GOT3 (cell line): ENCODE data around the gene KRTAP12-1.
"Not testable (repeated sequence)": the region's sequence is repeated elsewhere in the genome, so short reads cannot be mapped to it uniquely, and the experiment has no call there.

Experiments
- DNase-seq: peaks from one replicate; lab custom pipeline; 2025; ENCODE audit warnings: mixed read lengths; lab: John Stamatoyannopoulos, UW

The KRTAP12-1 gene

DNA sequence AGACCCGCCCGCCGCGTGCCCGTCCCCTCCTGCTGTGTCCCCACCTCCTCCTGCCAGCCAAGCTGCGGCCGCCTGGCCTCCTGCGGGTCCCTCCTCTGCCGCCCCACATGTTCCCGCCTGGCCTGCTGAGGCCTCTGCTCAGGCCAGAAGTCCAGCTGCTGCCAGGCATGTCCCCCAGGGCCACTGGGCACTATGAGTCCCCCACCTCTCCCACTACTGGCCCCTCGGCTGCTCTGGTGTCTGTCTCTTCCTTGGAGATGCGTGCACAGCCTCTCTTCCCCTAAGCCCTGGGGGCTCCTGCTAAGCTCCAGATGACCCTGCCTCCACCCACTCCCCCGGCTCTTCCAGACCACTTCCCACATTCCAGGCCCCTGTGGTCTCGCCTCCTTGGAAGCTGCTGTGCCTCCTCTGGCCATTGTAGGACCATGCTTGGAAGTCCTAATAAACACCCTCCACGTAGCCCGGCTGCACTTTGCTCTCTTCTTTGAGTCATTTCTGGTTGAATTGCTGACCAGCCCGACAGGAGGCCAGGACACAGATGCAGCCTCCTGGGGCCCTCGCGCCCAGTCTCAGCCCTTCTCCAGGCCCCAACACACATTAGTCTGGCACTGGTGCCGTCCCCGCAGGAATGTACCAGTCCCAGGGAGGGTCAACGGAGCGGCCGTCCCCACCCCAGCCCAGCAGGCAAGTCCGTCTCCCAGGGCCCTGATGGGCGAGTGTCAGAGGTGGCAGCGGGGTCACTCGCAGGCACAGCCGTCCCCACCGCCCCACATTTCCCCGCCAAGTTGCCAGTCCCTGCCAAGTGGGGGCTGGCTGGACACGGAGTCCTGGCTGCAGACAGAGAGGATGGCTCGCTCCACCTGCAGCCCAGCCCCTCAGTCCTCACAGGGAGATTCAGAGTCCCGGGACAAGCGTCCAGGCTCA is 16.1 kb upstream of the KRTAP12-1 start:
- no peak for DNase-seq

GRCh38 chr21:44697172-44697810 is 15.3 kb upstream of the KRTAP12-1 start, which contains the start of gene KRTAP10-12:
TSS of gene KRTAP10-12 (plus strand) at chr21:44697172. CDS start at chr21:44697202, 30 bp downstream.
- DNase-seq: not testable (repeated sequence)

GRCh38 chr21:44696572-44696971 is 14.6 kb upstream of the KRTAP12-1 start:
- DNase-seq: no peak

- no peak for DNase-seq
Observed at GRCh38 chr21:44695641-44696040, 13.7 kb upstream of the KRTAP12-1 start.

- no peak for DNase-seq
Observed at GRCh38 chr21:44695184-44695583, 13.2 kb upstream of the KRTAP12-1 start.

- DNase-seq: no peak
Observed at GRCh38 chr21:44694776-44695175, 12.8 kb upstream of the KRTAP12-1 start.

GRCh38 chr21:44692798-44693512 is 11.0 kb upstream of the KRTAP12-1 start:
- DNase-seq: no peak

- no peak for DNase-seq
Observed at GRCh38 chr21:44691686-44692085, 9.7 kb upstream of the KRTAP12-1 start.

- not testable (repeated sequence) for DNase-seq
Observed at GRCh38 chr21:44689740-44690139, 7.8 kb upstream of the KRTAP12-1 start.

DNA sequence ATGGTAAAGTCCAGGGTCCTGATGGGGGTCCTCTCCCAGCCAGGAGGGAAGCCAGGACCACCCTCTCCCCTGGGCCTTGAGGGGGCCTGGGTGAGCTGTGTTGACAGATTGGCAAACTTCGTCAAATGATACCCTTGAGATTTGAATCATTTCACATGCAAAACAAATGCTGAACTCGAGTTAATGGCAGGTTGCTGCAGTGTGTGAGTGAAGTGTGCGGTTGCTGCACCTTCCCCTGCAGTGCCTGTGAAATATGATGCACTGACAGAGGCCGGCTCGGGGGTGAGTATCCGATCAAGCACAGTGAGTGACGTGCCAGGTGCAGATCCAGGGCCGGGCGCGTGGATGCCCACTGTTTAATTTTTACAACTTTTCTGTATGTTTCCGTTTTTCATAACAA is 5.7 kb upstream of the KRTAP12-1 start:
- DNase-seq: no peak

- no peak for DNase-seq
Observed at GRCh38 chr21:44686843-44687561, 5.0 kb upstream of the KRTAP12-1 start.

DNA sequence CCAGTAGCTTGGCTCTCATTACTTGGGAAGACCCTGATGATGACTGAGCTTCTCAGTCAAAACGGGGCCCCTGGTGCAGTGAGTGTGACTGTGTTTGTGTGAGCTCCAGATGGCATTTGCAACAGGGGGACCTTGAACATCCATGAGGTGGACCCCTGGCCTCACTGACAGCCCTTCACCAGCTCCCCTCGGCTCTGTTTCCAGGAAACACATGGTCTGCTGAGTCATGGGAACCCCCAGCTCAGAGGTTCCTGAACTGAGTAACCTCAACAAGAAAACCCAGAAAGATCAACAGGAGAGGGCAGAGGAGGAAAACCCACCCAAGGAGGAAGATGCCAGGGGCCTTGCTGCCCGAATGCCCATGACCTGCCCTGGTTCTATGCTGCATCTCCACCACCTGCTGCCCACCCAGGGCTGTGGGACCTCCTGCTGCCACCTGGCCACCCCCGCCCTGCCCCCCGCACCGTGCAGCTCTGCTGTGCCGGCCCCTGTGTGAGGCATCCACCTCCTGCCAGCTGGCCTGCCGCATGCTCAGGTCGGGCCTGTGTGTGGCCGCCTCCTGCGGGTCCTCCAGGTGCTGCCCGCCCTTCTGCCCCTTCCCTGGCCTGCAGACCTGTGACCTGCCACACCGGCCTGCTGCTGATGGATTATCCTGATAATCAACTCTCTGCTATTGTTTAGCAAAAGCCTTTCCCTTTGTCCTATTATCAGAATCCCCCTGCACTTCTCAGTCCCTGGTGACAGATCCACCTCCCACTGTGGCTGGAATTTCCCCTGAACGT is 4.2 kb upstream of the KRTAP12-1 start:
- no peak for DNase-seq

DNA sequence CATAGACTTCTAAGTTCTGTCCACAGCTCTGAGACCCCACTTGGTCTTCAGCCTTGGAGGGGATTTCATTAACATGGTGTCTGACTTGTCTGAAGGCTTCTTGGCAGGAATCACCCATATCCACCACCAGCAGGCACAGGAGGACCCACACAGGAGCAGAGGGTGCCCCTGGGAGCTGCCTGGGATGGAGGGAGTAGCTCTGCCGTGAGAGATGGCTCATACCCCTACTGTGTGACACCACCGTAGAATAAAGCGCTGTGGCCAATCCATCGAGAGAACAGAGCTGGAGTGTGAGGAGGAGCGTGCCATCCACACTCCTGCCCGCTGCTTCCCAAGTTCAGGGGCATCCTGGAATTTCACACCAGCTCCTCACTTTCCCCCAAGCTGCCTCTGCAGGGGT is 3.1 kb upstream of the KRTAP12-1 start:
- not testable (repeated sequence) for DNase-seq

DNA sequence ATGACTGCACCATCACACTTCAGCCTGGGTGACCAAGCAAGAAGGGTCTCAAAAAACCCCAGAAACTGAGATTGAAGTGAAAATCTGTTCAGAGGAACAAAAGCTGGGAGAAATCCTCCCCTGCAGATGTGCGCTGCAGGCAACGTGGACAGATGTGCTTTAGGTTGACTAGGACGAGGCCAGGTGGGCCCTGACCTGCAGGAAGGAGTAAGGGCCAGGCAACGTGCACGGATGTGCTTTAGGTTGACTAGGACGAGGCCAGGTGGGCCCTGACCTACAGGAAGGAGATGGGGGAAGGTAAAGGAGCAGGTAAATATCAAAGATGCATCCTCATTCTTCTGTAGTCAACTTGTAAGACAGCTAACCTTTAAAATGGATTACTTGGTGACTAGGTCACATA is 2.5 kb upstream of the KRTAP12-1 start:
- DNase-seq: no peak

GRCh38 chr21:44684077-44684476 is 2.1 kb upstream of the KRTAP12-1 start:
- no peak for DNase-seq

GRCh38 chr21:44682580-44683151 is 703 bp upstream of the KRTAP12-1 start:
- no peak for DNase-seq

DNA sequence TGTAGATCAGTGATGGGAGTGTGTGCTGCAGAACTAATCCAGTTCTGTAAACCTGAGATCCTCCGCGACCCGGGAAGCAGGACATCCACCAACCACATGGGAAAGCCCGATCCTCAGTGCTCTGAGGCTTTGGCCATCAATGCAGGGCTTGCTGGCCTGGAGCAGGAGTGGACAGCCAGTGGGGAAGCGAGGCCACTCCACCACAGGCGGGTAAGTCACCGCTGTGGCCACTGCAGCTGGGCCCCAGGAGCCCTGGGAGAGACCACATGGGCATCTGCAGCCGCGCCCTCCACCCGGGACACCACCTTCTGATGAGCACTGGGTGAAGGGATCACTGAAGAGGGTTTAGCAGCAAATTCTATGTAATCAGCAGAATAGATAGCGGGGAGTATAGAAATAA is 811 bp downstream of the KRTAP12-1 start:
- no peak for DNase-seq

DNA sequence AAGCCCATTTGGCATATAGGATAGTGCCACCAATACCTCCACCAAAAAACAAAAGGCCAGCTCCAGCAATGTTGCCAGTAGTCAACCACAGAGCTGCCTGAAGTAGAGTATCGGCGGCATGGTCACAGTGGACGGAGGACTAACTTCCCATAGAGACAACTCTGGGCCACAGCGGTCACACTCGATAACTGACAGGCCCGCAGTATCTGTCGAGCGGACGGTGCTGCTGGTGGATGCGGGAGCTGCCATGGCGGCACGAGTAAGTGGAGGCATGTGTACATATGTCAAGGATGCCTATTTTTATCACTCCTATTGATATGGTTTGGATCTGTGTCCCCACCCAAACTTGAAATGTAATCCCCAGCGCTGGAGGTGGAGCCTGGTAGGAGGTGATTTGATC is 4.1 kb downstream of the KRTAP12-1 start:
- no peak for DNase-seq

DNA sequence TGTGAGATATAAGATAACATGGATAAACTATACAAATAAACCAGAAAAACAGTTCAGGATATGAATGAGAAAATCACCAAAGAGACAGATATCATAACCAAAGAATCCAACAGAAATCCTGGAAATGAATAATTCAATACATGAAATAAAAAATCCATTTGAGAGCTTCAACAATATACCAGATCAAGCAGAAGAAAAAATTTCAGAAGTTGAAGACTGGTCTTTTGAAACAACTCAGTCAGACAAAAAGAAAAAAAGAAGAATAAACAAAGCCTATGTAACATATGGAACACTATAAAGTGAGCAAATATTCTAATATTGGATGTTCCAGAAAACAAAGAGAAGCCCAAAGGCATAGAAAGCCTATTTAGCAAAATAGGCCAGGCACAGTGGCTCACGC is 10.1 kb downstream of the KRTAP12-1 start:
- DNase-seq: no peak

GRCh38 chr21:44670642-44671432 is 11.1 kb downstream of the KRTAP12-1 start:
- no peak for DNase-seq
